ENCODE data around the gene OXER1.

OXER1 gene

DNA sequence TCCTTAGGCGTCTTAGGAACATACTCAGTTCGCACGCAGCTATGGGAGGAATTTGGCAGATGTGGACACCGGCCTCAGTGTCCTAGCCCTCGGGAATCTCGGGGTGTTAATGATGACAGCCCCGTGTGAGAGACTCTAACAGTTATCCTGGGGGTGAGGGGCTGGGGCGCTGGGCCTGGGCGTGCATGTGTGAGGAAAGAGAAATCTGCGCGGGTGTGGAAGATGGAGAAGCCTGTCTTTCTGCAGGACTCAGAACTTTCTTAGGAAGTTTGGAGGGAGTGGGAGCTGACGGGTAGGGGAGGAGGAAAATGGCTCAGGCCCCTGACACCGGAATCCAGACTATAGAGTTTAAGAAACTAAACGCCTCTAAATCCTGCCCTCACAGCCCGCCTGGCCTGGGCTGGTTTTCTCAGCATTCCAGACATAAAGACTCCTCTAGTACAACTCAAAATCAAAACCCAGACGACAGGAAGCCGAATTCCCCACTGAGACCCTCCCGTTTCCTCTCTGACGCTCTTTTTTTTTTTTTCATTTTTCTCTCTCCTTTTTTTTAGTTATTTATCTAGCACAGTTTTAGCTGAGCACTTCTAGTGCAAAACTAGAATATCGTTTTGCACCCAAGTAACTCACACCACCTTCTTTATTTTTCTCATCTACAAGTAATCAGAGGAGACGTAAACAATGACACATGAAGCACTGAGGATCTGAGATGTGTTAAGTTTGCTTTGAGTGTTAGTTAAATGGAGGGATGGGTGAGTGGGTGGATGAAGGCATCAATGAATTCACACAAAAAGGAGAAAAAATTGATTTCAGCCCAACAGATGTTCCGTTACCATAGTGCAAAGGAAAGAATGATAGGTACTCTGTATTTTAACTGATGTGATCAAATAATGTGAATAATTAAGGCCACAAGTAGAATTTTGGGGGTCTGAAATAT is 29.7 kb upstream of the OXER1 start:
- DNase-seq (ENCODE audit: low spot score), result peak; percentile 31

DNA sequence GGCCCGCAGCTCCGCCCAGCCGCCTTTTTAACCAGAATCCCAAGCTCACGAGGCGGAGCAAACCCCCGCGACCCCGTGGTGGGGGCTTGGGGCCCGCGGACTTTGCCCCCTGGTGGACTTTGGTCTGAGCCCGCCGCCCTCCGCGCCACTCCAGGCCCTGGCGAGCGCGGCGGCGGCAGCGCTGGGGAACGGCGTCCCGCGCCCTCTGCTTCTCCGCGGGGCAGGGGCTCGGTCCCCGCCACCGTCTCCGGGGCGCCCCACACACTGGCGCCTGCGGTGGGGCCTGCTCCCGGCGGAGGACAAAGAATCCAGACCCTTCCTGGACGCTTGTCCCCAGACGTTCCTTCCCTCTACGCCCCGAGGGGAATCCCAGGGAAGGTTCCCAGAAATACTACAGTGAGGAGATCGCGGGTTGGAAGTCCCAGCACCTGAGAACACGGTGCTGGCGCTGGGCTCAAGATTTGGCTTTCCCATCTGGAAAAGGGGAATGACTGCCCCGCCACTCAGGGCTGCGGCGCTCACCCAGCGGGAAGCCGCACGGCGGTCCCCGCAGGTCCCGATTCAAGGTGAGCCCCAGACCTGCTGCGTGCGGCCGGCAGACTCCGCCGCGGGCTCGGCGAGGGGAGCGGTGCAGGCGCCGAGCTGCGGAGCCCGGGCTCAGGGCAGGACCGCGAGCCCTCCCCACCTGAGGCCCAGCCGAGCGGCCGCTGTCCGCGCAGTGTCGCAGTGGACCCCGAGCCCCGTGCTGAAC is 28.8 kb upstream of the OXER1 start, which contains the start of gene HAAO:
TSS of gene HAAO (minus strand) at position 1 of the 751 bp plus-strand sequence. CDS start 47 bp downstream, outside the sequence.
- DNase-seq (ENCODE audit: low spot score), result peak; percentile 39

DNA sequence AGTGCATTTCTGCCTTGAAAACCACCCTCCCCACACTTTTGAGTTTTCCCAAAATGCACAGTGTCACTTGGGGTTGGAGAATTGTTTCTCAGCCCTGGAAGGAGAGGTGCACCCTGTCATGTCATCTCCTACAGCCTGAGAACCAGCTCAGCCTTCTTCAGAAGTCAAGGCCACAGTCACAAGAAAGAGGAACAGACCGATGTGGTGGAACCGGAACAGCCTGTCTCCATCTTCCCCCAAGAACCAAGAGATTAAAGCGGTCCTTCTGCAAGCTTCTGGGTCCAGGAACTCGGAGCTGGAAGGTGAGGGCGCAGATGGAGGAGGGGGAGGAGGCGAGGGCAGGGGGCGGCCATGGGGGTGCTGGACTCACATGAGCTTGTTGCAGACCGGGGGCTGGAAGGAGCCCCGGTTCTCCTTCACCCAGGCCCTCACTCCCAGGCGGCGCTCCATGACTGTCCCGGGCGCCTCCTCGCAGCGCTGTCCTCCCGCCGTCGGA is 28.2 kb upstream of the OXER1 start:
- no peak for DNase-seq (ENCODE audit: low spot score)

DNA sequence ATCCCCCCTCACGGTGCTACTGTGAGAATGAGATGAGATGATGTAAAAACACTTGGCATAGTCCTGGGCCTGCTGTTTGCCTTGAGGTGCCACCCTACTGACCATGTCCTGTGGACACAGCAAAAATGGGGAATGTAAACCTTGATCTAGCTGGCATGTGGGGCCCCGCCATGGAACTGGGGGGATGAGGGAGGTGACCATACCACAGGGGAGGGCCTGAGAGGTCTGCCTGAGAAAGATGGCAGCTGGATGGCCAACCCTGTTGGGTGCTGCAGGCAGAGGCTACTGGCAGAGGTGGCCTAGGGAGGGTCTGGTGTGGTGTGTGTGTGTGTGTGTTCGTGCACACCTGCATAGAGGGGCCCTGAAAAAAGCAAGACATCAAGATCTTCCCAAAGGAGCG is 27.7 kb upstream of the OXER1 start:
- DNase-seq (ENCODE audit: low spot score), result no peak

DNA sequence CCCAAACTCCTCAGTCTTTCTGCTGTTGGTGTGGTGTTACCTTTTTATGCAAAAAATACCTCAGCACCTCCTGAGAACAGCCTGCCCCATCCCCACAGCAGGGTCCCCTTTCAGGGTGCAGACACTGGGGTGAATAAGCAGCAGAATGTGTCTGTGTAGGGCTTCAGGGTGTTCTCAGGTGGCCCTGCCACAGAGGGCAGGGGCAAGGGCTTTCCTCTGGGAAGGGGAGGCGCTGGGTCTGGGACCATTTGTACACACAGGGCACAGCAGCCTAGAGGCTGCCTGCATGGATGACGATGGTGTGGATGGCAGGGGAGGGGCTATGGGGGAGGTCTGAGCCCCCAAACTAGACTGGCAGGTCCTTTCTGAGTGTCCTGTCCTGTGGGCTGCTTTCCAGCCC is 25.8 kb upstream of the OXER1 start:
- DNase-seq (ENCODE audit: low spot score), result no peak

DNA sequence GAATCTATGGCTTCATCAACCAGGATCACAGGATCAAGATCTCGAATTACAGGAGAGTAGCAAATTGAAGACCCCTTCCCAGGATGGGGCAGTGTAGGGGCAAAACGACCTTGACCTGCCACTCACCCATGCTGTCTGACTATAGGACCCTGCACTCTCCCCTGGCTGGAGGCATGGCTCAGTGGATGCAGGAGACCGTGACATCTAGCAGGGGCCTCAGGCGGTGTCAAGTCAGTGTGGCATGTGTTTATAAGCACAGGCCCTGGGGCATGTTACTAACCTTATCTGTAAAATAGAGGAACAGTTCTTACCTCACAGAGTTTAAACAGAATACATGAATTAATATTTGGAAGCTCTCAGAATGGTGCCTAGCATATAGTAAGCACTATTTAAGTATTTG is 24.9 kb upstream of the OXER1 start:
- no peak for DNase-seq (ENCODE audit: low spot score)

DNA sequence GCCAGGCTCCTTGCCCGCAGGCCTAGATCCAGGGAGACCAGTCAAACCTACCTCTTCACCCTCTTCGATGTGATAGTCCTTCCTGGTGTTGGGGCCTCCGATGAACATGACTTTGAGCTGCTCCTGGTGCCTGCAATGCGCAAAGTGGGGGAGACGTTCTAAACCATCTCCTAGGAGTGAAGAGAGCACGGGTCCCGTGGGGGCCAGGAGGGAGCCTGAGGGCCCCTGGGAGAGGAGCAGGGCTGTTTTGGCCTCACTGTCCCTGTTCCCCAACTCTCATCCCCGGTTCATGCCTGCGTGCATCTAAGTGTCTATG is 24.5 kb upstream of the OXER1 start:
- DNase-seq (ENCODE audit: low spot score), result no peak

DNA sequence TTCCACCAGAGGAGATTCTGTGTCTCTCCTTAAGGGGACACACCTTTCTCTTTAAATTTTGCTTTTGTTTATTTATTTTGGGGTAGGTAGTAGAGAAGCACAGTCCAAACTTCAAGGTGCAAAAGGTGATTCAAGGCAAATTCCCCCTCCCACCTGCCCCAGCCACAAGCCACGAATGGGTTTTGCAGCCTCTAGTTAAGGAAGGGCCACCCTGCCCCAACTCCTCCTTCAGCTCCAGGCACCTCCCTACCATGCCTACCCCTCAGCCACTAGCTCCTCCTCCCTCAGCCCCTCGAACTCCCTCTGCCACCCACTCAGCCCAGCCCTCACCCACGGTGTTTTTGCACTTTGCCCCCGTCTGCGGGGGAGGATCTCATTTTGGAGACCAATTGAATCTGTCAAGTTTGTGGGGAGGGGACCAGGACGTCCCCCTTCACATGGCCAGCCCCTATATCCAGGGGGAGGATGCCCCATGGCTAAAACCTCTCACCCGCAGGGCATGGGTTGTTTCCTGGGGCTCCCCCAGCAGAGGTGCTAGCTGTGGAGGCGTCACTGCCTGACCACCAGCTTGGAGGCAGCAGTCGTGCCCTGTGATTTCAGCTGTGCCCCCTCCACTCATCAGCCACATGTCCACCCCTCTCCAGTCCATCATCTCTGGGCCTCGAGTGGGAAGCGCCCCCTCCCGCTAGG is 24.0 kb upstream of the OXER1 start:
- DNase-seq (ENCODE audit: low spot score), result no peak

DNA sequence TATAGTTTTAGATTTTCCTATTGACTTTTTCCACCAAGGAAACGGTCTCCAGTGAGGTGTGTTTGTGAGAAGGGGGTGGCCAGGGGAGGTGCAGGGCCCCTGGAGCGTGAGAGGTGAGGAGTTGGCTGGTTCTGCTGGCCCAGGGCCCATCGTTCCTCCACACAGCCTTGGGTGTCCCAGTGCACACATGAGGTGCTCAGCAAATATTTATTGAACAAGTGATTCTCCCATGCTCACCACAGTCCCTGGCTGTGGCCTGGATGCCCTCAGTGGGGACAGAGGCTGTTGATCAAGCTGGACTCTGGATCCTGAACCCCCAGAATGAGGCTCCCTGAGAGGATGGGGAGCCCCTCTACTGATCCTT is 23.5 kb upstream of the OXER1 start:
- no peak for DNase-seq (ENCODE audit: low spot score)

DNA sequence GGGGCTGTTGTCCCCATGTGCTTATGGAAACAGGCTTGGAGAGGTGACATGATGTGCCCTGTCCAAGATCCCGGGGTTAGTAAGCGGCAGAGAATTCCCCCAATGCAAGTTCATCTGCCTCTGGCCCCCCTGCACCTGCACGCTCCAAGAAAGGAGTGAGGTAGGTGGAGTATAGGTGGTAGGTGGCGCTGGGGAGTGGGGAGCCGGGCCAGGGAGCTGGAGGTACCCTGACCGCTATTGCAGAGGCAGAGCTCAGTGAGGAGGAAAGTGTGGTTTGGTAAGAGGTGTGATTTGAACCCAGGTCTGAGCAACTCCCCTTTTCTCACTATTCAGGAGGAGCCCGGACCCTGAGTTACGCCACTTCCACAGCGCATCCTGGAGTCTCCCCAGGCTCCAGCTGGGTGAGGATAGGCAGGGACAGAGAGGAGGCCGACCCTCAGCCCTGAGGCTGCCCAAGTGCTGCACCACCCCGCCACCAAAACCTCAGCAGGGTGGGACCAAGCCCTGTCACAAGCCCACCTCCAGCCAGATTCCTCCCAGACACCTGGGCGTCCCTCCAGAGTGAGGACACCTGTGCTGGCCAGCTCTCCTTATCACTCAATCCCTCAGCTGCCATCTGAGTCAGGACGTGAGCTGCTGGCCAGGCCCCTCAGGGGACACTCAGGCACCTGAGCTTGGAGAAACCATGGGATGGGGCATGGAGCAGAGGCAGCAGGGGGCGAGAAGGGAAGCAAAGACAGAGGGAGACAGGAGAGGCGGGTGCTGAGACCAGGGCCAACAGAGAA is 22.8 kb upstream of the OXER1 start:
- DNase-seq (ENCODE audit: low spot score), result no peak

DNA sequence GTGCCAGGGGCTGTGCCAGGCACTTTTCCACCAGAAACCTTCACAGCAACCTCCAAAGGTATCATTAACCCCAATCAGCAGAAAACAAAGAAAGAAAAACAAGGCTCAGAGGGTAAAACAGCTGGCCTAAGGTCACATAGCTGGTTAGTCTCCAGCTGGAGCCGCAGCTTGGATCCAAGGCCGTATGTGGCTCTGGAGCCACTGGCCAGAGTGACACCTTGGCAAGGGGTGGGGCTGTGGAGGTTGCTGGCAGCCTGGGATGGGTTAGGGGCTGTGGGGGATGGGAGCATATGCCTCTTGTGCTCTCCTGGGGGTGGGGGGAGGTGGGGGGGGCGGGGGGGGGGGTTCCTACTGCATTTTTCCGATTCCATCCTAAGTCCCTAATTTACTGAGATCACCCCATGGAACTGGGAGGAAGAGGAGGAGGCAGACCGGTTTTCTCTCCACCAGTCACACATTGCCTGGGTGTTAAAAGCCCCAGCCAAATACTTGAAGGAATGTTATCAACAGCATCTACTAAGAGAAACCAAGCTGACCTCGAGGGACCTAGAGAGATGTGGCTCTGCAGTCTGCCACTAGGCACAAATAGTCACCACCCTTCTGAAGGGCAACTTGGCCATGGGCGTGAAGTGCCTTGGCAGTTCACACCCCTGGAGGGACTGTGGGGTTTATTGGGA is 20.4 kb upstream of the OXER1 start:
- no peak for DNase-seq (ENCODE audit: low spot score)

DNA sequence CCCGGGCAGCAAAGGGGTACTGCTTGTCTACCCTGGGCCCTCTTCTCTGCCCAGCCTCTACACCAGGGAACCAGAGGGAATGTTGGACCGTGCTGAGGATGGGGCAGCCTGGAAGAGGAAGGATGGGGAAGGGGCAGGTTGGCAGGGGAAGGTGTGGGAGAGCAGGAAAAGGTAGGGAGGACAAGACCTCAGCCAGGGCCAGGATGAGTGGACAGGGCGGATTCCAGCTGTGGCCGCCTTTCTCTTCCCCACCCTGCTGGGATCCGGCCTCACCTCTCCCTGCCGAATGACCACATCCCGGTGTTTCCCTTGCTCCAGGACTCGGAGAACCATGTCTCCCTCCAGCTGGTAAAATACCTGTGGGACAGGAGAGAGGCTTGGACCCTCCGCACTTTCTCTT is 19.6 kb upstream of the OXER1 start:
- DNase-seq (ENCODE audit: low spot score), result no peak

DNA sequence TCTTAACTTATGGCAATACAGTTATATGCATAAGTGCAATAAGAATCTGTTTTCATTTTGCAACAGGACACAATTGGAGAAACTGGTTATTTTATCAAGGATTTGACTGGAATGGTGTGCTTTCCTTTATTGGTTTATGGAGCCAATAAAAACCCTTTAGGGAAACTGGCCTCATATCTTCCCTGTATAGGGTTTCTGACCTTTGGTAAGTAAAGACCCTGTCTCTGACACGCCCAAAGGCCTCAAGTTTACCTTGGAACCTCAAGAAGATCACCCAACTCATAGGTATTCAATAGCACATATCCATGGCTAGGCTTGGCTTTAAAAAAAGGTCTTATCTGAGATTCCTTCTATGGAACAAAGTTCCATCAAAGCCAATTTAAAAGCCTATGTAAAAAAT is 17.2 kb upstream of the OXER1 start:
- DNase-seq (ENCODE audit: low spot score), result no peak

DNA sequence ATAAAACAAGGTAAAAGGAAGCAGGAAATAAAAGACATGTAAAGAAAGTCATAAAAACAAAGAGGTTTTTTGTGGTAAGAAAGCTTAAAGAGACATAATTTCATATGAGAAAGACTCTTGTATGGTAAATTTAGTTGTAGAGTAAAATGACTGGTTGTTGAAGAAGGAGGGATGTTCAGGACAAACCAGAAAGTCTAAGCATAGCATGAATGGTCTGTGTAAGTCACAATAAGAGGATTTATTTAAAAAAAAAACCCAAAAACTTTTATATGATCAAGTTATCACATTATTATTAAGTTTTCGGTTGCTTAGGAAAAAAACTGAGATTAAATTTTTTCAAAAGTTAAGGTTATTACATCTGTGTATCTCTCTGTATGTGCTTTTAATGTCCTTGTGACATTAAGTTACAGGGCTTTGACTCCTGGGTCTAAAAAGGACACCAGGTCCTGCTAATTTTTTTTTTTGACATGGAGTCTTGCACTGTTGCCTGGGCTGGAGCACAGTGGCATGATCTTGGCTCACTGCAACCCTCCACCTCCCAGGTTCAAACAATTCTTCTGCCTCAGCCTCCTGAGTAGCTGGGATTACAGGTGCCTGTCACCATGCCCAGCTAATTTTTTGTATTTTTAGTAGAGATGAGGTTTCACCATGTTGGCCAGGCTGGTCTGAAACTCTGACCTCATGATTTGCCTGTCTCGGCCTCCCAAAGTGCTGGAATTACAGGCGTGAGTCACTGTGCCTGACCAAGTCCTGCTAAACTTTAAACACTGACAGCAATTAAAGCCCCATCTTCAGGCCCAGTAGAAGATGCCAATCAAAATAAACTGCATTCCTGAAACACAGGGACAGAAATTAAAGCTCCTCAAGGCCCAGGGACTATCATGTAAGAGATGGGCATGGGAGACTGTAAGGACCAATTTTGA is 14.2 kb upstream of the OXER1 start:
- no peak for DNase-seq (ENCODE audit: low spot score)

DNA sequence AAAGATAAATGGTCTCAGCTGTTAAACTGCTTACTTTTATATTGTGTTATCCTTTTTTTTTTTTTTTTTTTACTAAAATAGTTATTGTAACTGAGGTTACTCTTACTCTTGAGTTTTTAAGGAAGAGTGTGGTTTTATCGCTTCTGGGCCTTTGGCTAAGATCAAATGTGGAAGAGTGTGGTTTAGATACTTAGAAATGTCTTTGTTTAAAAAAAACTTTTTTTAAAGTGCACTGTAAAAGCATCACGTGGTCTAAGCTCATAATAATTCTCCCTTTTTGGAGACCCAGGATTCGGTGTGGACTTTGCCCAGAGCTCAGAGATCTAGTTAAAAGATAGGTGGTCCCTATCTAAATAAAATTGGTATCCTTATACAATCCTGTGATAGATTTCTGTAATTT is 11.9 kb upstream of the OXER1 start:
- DNase-seq (ENCODE audit: low spot score), result no peak

DNA sequence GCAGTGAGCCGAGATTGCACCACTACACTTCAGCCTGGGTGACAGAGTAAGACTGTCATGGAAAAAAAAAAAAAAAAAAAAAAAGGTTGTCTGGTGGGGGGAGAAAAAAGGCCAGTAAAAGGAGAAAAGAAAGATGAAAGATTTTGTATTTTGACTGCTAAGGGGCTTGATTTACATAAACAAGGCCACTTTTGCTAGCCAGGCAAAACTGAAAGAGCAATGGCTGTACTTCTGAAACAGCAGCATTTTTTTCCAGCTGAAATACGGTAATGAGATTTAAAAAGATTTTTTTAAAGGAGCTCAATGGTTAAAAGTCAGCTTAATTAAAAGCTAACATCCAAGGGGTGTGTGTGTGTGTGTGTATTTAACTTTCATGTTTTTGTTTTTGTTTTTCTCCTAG is 11.3 kb upstream of the OXER1 start:
- DNase-seq (ENCODE audit: low spot score), result no peak

DNA sequence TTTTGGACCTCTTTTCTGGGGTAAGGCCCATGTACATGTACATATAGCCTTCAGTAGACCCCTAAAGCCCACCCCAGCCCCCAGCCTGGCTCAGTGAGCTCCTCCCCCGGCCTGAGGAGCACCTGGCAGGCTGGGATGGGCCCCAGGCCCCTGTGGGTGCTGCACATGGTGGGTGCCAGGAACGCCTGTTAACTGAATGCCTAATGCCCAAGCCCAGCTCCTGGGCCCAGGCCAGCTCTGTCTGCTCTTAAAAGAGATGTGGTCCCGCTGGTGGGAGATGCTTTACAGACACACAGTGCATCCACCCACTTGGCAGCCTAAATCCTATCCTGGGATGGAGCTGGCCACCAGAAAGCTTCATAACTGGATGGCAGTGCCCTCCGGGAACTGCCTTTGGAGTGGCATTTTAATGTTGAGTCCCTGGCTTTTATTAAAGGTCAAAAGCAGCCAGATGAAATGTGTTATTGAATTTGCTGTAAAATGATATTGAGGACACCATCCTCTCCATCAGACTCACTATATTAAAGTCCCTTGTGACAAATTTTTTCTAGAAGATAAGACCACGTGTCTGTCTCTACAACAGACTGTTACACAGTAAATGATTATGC is 7.7 kb upstream of the OXER1 start:
- DNase-seq (ENCODE audit: low spot score), result no peak

DNA sequence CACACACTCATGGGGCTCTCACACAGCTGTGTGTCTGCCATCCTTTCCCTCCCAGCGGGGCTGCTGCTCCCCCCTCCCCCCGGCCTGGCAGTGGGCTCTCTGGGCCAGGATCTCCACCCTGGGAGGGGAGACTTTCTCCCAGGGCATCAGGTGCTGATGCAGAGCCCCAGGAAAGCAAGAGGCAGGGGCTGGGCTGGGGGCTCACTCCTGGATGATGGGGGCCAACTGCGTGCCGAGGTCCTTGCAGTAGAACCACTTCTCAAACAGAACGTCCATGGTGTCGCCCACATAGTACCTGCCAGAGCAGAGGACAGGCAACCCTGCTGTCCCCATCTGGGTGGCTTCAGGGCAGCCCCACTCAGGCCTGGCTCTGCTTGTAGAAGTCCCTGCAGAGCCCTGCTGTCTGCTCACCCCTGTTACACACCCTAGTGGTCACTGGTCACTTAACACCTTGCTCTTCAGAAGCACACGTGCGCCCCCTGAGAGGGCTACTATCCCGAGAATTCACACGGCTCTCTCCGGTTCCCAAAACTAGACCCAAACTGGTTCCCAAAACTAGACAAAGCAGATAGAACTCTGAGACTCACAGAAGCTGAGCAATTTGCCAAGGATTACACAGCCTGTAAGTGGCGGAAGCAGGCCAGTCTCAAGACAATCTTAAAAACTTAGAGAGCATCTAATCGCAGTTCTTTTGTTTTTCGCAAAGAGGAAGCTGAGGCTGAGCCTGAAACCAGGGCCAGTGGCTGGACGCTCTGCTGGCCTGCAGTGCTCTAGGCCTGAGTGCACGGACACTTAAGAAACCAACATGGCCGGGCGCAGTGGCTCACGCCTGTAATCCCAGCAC is 6.6 kb upstream of the OXER1 start:
- DNase-seq (ENCODE audit: low spot score), result peak; percentile 57
